GM21723 (cell line): ENCODE data around the gene UTF1.

Source experiments
- ATAC-seq: cut with Tn5 transposase; IDR thresholded peaks from one replicate; pipeline ENCODE4 v1.9.1; 2021; ENCODE audit warnings: mild to moderate bottlenecking, moderate library complexity; ENCODE audit not compliant: unreplicated experiment

UTF1 gene

GRCh38 chr10:133230044-133230361 lies at the start of gene UTF1:
TSS of gene UTF1 (plus strand) at chr10:133230217. CDS start at chr10:133230289, 72 bp downstream.
- ATAC-seq = no peak

GRCh38 chr10:133180965-133181639 lies 48.9 kb upstream of the UTF1 start:
- no peak for ATAC-seq

- no peak for ATAC-seq
These were observed 47.8 kb upstream of the UTF1 start for GRCh38 chr10:133182190-133182589.

GRCh38 chr10:133182791-133183645 lies 47.0 kb upstream of the UTF1 start:
- no peak for ATAC-seq

- no peak for ATAC-seq
These were observed 46.2 kb upstream of the UTF1 start for GRCh38 chr10:133183646-133184378.

GRCh38 chr10:133184591-133185244 lies 45.3 kb upstream of the UTF1 start:
- ATAC-seq = no peak

GRCh38 chr10:133185421-133185820 lies 44.6 kb upstream of the UTF1 start:
- ATAC-seq = no peak

GRCh38 chr10:133185916-133186315 lies 44.1 kb upstream of the UTF1 start:
- ATAC-seq = no peak

- ATAC-seq = no peak
These were observed 43.5 kb upstream of the UTF1 start for GRCh38 chr10:133186416-133187090.

- ATAC-seq = no peak
These were observed 42.7 kb upstream of the UTF1 start for GRCh38 chr10:133187091-133187905.

- no peak for ATAC-seq
These were observed 41.9 kb upstream of the UTF1 start for GRCh38 chr10:133187906-133188681.

GRCh38 chr10:133189256-133189655 lies 40.8 kb upstream of the UTF1 start:
- no peak for ATAC-seq

- no peak for ATAC-seq
These were observed 40.3 kb upstream of the UTF1 start for GRCh38 chr10:133189726-133190125.

GRCh38 chr10:133190225-133190624 lies 39.8 kb upstream of the UTF1 start:
- no peak for ATAC-seq

GRCh38 chr10:133191651-133192050 lies 38.4 kb upstream of the UTF1 start:
- ATAC-seq = no peak

- no peak for ATAC-seq
These were observed 35.9 kb upstream of the UTF1 start for GRCh38 chr10:133194151-133194550.

- no peak for ATAC-seq
These were observed 34.9 kb upstream of the UTF1 start for GRCh38 chr10:133195096-133195495.

GRCh38 chr10:133195611-133196010 lies 34.4 kb upstream of the UTF1 start:
- no peak for ATAC-seq
